KOPT-K1 (cell line): ENCODE measurements around the gene PRKAR1A.

Experiments used
- H3K27ac ChIP-seq: fragments of 200-600 bp; sonication (generic); 2 replicates; pipeline ENCODE4 v1.5.1; 2016; ENCODE audit warnings: antibody characterized with exemption, mild to moderate bottlenecking, low read depth, low read length; ENCODE audit not compliant: poor library complexity, severe bottlenecking
- H3K36me3 ChIP-seq: fragments of 200-600 bp; sonication (generic); 2 replicates; pipeline ENCODE4 v1.5.1; 2017; ENCODE audit warnings: antibody characterized with exemption, mild to moderate bottlenecking, low read length, moderate library complexity; ENCODE audit not compliant: insufficient read depth
- H3K9me3 ChIP-seq: fragments of 200-600 bp; sonication (generic); 2 replicates; pipeline ENCODE4 v1.5.1; 2017; ENCODE audit warnings: antibody characterized with exemption, low read length, mild to moderate bottlenecking; ENCODE audit not compliant: insufficient read depth, poor library complexity, severe bottlenecking

Gene PRKAR1A

DNA sequence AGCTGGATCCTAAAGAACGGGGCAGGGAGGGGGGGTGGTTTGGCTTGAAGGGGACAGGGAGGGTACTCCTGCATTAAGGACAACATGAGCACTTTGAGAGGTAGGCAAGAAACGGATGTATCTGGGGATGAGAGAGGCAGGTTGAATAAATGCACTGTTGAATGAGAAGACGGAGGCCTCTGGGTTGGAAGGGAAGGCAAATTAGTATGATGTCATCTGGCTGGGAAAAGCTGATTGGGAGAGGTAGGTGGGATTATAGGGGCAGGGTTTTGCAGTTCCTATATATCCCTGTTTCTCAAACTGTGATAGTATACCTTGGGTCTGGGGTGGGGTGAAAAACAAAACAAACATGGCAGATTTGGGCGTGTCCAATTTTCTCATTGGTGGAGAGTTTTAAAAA lies 44.3 kb downstream of the PRKAR1A start:
- H3K9me3 ChIP-seq, result no peaks in the 10 kb centered on the region
- no peaks in the 10 kb centered on the region for H3K36me3 ChIP-seq
- no peak overlapping the region for H3K27ac ChIP-seq

DNA sequence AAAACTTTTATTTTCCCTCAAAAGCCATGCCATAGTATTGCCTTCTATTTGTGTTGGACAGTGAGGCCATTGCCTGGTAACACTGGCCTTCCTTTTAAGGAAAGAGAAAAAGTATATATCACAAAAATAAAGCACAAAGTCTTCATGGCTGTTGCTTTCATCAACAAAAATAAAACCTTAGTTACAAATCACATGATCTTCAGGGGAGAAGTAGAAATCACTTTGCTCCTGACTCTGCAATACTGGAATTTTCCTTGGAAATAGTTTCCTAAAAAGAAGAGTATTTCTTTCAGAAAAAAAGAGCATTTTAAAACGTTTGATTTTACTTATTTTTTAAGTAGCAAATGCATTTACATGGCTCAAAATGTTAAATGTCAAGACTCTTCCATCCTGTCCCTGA lies 47.1 kb downstream of the PRKAR1A start:
- Histone ChIP-seq H3K27ac (no peak overlapping the region), H3K36me3 (no peaks in the 10 kb centered on the region), H3K9me3 (no peaks in the 10 kb centered on the region)

DNA sequence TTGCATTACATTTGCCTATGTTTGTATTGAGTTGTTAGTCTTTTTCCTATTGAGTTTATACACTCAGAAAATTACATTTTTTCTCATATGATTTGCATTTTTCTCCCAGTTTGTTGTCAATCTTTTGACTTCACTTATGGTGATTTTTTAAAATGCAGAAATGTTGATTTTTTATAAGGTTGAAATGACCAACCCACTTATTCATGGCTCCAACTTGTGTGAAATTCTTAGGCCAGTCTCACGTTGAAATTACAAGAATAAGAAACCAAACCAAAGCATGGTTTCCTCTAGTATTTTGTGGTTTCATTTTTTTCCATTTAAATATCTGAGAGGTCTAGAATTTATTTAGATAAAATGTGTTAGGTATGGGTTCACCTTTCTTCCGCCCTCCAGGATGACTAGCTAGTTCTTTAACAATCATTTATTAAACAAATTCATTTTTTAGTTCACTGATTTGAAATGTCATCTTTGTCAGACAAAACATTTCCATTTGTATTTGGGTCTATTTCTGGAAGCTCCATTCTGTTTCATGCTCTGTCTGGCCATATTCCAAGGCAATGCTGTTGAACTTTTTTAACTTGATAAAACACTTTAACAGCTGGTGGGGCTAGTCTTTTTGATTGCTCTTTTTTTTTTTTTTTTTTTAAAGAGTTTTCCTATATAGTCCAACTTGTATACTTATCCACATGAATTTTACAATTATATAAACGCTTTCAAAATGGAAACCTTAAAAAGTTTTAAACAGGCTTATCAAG lies 48.9 kb downstream of the PRKAR1A start:
- Histone ChIP-seq H3K27ac (no peak overlapping the region), H3K9me3 (no peaks in the 10 kb centered on the region), H3K36me3 (no peaks in the 10 kb centered on the region)

DNA sequence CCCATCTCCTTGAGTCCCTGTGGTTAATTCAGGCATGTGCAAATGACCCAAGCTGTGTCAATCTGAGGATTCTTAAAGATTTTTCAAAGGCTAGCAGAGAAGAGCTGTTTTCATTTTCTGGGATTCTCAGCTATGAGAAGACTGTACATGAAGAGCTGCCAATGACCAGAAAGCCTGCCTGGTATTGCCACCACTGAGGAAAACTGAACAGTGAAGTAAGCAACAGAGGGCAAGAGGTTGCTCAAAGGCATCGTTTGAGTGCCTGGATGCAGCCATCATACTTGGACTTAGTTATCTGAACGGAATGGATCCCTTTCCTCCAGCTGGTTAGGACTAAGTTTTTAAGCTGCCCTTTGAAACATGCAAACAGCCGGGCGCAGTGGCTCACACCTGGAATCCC lies 50.5 kb downstream of the PRKAR1A start:
- no peak overlapping the region for H3K27ac ChIP-seq
- H3K36me3 ChIP-seq, result no peaks in the 10 kb centered on the region

DNA sequence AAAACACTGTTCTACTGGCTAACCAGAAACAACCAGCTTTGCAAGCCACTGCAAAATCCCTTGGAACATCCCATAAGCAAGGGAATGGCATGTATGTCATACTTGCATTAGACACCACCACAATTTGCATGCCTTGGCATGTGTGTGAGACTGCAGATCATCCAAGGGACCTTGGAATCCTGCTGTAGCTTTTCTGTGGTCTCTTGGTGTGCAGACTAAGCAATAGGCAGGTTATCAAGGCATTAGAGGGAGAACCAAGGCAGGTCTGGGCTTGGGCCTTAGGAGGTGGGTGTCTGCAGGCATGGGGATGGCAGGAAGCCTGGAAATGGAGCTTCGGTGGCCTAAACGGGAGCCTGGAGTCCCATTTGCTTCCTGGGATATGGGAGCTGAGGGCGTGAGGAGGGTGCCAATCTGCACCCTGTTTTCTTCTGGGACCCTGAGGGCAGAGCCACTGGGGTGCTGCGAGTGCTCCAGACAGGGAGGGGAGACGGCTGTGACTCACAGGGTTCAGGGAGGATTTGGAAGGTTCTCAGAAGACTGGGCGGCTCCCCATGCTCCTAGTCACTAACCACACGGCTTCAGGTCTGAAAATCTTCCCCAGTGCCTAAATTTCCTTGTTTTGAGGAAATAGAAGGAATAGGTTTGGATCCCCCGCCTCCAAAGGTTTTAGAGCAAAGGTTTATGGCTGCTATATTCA lies 52.3 kb downstream of the PRKAR1A start:
- Histone ChIP-seq H3K36me3 (no peaks in the 10 kb centered on the region), H3K27ac (no peak overlapping the region), H3K9me3 (no peaks in the 10 kb centered on the region)

More for the DNA sequence above, 50.5 kb downstream of the PRKAR1A start:
- no peaks in the 10 kb centered on the region for H3K9me3 ChIP-seq

DNA sequence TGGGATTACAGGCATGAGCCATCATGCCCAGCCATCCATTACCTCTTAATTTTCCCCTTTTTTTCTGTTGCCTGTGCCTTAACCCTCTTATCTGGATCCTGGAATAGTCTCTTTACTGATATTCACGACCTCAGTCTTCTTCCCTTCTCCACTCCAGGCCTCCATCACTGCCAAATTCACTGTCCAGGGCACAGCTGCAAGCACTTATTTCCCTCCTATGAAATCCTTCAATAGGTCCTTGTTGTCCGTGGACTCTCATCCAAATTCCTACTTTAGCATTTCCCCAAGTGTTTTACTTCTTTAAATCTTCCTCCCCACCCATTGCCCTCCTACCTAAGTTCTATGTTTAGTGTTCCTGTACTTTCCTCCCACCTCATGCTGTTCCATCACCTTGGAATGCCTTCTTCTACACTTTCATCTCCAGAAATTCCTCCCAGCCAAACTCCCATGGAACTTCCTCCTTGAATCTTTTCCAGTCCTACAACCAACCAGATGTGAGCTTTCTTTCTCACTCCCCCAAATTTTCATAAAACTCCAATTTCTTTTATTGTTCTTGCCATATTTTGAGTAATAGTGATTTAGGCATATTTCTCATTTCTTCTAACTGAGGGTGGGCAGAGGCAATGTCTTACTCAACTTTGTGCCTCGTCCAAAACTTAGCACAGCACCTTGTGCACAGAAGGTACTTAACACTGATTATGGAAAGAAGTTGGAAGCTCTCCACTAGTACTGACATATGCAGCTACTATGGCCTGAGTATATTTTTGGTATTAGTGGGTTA lies 53.6 kb downstream of the PRKAR1A start:
- Histone ChIP-seq H3K9me3 (no peaks in the 10 kb centered on the region), H3K27ac (no peak overlapping the region), H3K36me3 (no peaks in the 10 kb centered on the region)

DNA sequence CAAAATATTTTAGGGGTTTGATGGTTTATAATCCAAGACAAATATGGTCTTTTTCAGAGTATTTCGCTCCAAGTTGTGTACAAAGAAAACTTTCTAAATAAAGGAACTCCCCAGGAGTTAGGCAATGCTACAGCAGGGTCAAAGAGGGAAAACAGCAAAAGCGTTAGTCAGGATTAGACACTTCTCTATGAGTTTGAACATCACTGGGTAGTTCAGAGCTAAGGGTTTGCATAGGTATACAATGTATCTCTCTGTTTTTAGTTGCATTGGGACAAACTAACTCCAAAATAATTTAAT lies 54.2 kb downstream of the PRKAR1A start:
- H3K27ac ChIP-seq, result no peak overlapping the region
- no peaks in the 10 kb centered on the region for H3K9me3 ChIP-seq

DNA sequence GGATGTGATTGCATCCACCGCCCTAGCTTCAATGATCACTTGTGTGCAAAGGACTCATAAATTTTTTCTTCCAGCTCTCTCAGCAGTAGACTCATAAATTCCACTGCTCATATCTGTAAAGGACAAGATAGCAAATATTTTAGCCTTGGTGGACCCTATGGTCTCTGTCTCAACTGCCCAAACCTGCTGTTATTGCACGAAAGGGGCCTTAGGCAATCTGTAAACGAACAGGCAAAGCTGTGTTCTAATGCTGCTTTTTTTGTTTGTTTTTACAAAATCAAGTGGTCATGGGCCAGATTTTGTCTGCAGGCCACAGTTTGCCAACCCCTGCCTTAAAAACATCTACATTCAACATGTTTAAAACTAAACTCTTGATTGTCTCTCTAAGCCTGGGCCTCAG lies 54.8 kb downstream of the PRKAR1A start:
- no peak overlapping the region for H3K27ac ChIP-seq
- no peaks in the 10 kb centered on the region for H3K9me3 ChIP-seq
- no peaks in the 10 kb centered on the region for H3K36me3 ChIP-seq

More for the DNA sequence above, 54.2 kb downstream of the PRKAR1A start:
- H3K36me3 ChIP-seq, result no peaks in the 10 kb centered on the region

DNA sequence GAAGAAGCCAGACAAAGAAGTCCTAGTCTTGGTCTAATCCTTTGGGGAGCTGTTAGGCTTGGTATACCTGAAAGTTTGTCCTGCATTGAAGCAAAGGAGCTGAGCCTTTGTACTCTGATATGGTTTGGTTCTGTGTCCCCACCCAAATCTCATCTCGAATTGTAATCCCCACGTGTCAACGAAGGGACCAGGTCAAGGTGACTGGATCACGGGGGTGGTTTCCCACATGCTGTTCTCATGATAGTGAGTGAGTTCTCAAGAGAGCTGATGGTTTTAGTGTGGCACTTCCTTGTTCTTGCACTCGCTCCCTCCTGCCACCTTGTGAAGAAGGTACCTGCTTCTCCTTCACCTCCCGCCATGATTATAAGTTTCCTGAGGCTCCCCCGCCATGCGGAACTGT lies 55.4 kb downstream of the PRKAR1A start:
- Histone ChIP-seq H3K27ac (no peak overlapping the region), H3K9me3 (no peaks in the 10 kb centered on the region), H3K36me3 (no peaks in the 10 kb centered on the region)

DNA sequence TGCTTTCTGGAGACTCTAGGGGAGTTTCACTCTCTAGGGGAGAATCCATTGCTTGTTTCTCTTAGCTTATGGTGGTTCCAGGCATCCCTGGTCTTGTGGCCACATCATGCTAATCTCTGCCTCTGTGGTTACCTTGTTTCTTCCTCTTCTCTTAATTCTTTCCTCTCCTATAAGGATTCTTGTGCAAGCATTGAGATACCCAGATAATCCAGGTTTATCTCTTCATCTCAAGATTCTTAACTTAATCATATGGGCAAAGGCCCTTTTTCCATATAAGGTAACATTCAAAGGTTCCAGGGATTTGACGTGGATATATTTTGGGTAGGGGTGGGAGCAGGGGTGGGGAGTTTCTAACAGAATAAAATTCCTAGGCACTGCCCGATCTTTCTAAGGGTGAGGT lies 56.4 kb downstream of the PRKAR1A start:
- Histone ChIP-seq H3K36me3 (no peaks in the 10 kb centered on the region), H3K9me3 (no peaks in the 10 kb centered on the region), H3K27ac (no peak overlapping the region)

DNA sequence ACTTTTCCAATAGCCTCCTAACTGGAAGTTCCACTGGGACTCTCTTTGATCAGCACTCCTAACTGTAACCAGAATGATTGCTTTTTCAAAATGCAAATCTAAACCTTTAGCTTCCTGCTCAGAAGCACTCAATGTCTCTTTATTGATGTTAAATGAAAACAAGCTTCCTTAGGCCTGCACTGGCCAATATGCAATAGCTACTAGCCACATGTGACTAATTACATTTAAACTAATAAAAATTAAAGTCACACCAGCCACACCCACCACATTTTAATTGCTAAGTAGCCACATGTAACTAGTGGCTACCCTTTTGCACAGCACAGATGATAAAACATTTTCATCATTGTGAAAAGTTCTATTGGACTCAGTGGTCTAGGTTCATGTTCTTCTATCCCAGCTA lies 57.1 kb downstream of the PRKAR1A start:
- H3K9me3 ChIP-seq, result no peaks in the 10 kb centered on the region
- no peaks in the 10 kb centered on the region for H3K36me3 ChIP-seq
- no peak overlapping the region for H3K27ac ChIP-seq

DNA sequence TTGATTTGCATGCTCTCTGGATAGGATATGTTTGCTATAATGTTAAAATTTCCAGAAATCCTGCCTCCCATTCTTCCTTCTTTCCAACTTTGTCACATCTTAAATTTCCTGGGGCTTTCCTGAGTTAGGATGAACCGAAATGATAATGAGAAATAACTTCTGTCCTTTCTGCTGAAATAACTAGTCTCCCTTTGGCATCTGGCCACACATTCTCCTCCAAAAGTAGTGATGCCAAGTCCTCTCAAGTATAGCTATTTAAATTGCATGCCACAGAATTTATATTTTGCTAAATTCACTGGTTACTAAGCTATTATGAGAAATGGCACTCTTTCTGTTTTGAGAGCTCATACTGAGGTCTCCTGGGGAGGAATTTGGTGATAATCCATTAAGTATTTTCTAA lies 58.3 kb downstream of the PRKAR1A start:
- Histone ChIP-seq H3K27ac (no peak overlapping the region), H3K36me3 (no peaks in the 10 kb centered on the region), H3K9me3 (no peaks in the 10 kb centered on the region)

DNA sequence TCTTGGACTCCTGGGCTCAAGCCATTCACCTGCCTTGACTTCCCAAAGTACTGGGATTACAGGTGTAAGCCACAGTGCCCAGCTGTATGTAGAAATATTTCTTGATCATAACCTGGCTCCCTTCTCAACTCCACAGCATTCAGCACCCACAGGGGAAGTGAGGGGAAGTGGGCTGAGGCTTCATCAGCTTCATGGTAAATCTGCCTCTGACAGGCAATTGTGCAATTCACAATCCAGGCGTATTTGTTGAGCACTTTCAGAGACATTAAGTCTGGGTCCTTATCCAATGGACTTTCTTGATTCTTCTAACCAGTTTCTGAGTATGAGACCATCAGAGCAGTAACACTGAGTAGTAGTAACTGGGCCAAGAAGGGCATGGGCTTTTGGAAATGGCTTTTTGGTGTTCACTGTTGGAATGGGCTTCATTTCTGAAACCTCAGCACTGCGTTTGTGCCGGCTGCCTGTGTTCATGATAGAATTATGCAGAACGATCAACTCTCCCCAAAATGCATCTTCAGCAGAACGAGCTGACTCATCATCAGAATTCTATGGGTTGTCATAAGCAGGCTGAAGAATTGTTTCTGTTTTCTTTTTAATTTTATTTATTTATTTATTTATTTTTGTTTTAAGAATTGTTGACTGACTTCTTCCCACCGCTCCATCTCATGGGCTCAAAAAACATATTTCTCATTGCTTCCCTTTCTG lies 60.1 kb downstream of the PRKAR1A start:
- no peaks in the 10 kb centered on the region for H3K9me3 ChIP-seq
- H3K36me3 ChIP-seq, result no peaks in the 10 kb centered on the region
- H3K27ac ChIP-seq, result no peak overlapping the region

DNA sequence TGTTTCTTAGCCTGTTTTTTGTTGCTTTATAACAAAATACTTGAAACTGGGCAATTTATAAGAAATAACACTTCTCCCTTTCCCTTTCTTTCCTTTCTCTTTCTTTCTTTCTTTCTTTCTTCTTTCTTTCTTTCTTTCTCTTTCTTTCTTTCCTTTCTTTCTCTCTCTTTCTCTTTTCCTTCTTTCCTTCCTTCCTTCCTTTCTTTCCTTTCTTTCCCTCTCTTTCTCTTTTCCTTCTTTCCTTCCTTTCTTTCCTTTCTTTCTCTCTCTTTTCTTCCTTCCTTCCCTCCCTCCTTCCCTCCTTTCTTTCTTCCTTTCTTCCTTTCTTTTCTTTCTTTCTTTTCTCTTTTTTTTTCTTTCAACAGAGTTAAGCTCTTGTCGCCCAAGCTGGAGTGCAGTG lies 61.1 kb downstream of the PRKAR1A start:
- no peaks in the 10 kb centered on the region for H3K9me3 ChIP-seq
- H3K27ac ChIP-seq, result no peak overlapping the region
- no peaks in the 10 kb centered on the region for H3K36me3 ChIP-seq

DNA sequence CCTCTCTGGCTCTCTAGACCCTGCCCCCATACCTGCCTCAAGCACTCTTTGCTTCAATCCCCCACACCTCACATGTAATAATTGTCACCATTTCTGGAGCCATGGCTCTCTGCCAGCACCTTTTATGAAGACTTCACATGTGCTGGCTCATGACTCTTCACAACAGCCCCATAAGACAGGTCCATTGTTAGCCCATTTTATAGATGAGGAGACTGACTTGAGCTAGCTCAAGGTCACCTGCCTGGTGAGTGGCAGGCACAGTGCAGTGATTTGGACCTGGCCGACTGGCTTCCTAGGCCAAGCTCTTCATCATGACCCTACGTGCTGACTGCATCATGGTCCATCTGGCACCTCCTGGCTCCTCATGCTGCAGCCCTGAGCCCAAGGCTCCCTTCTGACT lies 63.9 kb downstream of the PRKAR1A start:
- Histone ChIP-seq H3K27ac (no peak overlapping the region), H3K36me3 (no peaks in the 10 kb centered on the region), H3K9me3 (no peaks in the 10 kb centered on the region)
